ELR (cell line): ENCODE data around the gene AQP5.

Source experiments
- DNase-seq: peaks from one replicate; pipeline ENCODE4 v3.0.0-alpha.2; 2015; ENCODE audit warnings: low read depth

Gene AQP5

DNA sequence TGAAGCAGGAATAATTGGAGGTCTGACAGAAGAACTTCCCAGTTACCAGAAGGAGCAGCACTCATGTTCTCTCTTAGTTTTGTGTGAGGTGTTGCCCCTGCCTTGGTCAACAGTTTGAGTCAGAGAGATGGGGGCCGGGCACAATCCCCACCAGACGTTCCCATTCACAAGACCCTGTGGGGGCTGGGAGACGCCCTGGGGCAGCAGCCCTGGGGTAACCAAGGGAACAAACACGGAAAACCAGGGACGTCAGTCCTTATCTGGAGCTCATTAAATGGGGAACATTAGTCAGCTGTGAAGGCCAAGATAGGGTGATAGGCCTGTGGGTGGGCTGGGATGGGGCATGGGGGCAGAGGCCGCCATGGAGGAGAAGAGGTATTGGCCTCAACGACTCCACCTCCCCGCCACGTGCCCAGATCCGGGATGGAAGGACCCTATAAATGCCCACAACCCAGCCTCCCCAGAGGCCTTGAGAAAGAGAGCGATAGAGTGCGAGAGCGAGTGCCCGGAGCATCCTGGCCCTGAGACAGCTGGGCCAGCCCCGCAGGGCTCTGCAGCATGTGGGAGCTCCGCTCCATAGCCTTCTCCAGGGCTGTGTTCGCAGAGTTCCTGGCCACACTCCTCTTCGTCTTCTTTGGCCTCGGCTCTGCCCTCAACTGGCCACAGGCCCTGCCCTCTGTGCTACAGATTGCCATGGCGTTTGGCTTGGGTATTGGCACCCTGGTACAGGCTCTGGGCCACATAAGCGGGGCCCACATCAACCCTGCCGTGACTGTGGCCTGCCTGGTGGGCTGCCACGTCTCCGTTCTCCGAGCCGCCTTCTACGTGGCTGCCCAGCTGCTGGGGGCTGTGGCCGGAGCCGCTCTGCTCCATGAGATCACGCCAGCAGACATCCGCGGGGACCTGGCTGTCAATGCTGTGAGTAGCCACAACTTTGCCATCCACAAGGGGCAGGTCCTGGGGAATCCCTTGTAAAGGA lies 11.1 kb upstream of the AQP5 start, which contains the start of gene AQP2:
AQP2 (plus strand) TSS at position 465 of the 979 bp plus-strand sequence; CDS start at position 559, 94 bp downstream.
- DNase-seq, result no peak

DNA sequence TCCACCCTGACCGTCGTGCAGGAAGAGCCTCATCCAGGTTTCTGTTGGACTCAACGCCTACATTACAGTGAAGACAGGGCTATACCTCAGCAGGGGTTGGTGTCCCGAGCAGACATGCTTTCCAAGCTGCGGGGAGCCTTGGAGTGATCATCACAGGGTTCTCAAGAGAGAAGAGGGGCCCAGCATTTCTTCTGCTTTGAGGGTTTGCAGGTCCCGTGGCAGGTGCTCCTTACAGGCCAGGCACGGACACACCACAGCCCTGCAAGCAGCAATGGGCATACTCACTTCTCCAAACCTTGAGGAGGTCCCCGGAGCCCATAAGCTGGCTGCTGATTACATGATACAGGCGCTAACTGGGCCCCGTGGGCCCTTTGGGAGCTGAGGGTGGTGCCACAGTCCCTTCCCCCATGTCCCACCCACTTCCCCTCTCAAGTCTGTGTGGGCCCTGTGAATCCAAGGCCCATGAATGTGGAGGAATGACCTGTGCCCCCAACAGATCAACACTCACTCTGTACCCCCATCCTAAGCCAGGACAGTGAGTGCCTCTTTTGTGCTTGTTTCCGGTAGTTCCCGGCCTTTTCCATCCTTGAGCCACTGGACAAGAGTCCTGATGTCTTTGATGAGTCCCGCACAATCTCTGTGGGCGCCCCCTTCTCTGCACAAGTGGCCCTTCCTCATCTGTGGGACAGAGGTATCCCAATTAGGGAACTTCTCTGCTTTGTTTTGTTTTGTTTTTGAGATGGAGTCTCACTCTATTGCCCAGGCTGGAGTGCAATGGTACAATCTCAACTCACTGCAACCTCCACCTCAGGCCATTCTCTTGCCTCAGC lies 10.0 kb upstream of the AQP5 start:
- no peak for DNase-seq

DNA sequence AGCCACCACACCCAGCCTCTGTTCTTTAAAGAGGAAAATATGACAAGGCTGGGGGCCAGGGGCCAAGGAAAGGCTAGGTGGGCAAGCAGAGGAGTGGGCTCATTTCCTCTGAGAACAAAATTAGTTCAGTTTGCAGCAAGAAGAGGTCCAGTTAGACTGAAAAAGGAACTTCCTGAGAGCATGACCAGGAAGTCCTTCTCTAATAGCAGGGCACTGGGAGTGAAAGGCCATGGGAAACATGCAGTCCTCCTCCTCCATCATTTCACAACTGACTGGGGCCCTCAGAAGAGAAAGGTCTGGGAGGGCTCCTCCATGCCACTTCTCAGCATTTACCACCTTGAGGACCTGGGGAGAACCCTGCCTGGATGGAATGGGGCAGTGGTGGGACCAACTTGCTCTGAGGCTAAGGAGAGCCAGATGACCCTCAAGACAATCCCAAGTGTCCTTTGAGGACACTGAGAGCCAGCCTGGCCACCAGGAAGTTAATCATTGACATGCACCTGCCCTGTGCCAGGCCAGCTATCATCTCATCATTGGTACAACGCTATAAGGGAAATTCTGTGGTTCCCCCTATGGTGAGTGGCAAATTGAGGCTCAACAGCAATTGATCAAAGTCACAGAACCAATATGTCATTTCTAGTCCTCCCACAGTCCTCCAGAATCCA lies 9.1 kb upstream of the AQP5 start:
- DNase-seq, result no peak

DNA sequence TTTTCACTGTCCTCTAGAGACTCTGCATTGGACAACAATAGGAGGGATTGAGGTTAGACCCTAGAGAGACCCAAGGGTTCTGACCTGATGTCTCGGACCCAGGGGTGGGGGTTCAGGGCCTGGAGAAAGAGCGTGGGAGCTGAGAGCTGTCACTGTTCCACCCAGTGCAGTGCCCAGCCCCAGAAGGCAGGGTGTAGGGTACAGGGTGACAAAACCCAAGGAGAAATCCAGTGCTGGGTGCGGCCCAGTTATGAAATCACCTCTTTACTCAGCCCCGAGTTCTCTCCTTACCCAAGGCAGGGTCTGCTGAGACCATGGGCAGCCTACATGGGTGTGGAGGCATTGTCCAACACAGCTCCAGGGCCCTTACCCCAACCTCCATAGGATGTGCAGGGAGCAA lies 8.5 kb upstream of the AQP5 start:
- no peak for DNase-seq

DNA sequence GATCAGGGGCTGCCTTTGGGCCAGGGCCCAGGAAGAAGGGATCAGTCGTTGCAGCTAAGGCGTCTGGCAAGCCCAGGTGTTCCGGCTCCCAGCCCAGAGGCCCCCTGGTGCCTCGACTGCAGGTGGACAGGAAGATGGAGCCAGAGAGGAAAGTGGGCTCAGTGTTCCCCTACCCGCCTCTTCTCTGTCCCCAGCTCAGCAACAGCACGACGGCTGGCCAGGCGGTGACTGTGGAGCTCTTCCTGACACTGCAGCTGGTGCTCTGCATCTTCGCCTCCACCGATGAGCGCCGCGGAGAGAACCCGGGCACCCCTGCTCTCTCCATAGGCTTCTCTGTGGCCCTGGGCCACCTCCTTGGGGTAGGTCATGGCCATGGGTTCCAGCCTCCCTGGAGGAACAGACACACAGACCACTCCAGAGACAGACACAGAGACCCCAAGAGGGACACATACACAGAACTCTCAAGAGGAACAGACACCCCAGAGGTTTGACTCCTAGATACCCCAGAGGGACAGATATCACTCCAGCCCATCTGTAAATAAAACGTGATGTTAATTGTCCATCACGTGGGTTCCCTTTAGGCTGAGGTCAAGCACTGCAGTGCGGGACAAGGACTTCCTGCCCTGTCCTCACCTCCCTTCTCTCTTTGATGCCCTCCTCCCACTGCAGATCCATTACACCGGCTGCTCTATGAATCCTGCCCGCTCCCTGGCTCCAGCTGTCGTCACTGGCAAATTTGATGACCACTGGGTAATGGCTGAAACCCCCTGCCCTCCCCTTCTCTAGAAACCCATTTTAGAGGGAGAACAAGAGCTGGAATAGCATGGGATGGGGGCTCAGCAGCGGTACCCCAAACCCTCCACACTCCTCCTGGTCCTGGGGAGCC lies 7.5 kb upstream of the AQP5 start:
- no peak for DNase-seq

DNA sequence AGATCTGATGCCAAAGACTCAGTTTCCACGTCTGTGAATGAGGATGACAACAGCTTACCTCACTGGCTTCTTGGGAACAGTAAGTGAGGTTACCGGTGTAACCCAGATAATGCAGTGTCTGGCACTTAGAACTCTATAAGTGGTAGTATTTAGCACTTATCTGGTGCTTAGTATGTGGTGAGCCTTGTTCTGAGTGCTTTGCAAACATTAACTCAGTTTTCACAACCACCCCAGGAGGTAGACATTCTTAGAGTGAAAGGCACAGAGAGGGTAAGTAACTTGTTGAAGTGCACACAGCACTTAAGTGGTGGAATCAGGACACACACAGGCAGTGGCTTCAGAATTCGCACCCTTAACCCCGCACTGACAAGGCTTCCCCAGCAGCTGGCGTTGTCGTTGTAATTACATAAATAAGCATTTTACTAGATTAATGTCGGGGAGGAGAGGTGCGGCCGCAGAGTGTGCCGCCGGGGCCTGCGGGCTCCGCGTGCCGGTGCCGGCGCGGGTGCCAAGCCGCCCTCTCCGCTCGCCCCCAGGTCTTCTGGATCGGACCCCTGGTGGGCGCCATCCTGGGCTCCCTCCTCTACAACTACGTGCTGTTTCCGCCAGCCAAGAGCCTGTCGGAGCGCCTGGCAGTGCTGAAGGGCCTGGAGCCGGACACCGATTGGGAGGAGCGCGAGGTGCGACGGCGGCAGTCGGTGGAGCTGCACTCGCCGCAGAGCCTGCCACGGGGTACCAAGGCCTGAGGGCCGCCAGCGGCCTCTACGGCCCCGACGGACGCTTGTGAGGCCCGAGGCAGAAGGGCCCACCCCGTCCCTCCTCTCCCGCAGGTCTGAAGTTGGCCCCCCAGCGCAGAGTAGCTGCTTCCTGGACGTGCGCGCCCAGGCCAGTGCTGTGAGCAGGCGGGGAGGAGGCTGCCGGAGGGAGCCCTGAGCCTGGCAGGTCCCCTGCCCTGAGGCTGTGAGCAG lies 6.5 kb upstream of the AQP5 start:
- DNase-seq, result no peak

DNA sequence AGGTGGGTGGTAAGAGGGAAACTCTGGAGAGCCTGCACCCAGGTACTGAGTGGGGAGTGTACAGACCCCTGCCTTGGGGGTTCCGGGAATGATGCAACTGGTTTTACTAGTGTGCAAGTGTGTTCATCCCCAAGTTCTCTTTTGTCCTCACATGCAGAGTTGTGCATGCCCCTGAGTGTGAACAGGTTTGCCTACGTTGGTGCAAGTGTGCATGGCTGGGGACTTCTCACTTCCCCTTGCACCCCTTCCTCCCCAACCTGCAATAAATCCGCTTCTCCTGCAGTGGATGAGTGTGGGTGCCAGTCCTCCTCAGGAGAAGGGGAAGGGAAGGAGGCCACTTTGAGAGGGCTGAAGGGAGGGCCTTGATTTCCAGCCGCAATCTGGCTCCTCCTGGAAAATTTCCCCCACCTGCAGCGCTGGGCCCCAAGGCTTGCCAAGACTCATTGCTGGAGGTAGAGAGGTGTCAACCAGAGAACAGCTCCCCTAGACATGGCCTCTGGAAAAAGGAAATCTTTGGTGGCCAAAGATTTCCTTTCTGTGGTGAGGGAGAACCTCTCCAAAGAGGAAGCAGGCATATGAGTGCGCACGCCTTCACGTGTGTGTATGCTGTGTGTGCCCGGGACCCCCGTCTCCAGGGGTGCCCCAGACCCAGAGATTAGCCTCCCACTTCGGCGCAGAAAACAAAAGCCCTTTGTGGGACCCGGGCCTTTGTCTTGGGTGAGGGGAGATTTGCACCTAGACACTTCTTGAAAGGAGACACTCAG lies 5.6 kb upstream of the AQP5 start:
- no peak for DNase-seq

DNA sequence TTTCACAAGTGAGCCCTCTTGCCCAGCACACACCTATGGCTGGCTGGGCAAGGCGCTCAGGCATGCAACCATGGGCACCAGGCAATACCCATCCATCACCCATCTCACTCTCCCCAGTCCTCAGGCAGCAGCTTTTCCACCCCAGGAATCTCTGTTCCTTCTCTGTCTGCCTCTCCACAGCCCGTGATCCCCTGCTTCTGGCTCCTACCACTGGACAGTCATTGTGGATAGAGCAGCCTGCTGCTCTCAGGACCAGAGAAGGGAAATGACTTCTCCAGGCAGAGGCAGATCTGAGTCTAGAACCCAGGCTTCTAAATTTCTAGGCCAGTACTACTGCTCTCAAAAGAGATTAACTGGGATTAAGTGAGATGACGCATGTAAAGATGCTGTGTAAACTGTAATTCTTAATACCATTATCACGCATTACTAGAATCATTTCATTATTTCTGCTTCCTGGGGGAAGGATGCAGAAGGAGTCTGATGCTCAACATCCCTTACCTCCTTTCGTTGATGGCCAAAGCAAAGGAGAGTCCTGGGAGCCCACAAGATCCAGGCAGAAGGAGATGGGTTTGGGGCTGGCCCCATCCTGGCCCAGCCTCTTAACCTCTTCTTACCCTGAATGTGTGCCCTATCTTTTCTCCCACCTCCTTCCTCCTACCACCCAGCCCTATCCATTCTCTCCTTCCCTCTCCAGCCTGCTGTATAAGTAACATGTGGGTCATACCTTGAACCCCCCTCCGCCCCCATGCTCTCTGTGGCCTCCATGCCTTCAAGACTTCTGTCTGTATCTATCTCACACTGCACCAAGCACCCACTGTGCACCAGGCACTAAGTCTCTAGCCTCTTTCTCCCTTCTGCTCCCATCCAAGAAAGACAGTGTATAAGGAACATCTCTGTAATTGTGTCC lies 4.8 kb upstream of the AQP5 start:
- DNase-seq, result no peak

DNA sequence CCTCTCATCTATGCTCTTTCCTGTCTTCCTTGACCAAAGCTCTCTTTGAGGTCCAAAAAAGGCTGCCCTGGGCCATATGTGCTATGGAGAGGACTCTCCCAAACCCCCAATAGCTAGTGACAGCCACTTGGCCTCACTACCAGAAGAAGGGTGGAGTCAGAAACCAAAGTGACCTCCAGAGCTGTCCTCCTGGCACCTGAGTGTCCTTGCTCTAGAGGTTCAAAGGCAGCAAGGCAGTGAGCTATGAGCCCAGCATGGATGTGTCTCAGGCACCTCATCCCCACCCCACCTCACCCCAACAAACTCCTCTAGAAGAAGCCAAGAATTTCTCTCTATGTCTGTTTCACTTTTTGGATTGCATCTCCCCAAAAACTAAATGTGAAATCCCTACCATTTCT lies 4.1 kb upstream of the AQP5 start:
- DNase-seq, result no peak

DNA sequence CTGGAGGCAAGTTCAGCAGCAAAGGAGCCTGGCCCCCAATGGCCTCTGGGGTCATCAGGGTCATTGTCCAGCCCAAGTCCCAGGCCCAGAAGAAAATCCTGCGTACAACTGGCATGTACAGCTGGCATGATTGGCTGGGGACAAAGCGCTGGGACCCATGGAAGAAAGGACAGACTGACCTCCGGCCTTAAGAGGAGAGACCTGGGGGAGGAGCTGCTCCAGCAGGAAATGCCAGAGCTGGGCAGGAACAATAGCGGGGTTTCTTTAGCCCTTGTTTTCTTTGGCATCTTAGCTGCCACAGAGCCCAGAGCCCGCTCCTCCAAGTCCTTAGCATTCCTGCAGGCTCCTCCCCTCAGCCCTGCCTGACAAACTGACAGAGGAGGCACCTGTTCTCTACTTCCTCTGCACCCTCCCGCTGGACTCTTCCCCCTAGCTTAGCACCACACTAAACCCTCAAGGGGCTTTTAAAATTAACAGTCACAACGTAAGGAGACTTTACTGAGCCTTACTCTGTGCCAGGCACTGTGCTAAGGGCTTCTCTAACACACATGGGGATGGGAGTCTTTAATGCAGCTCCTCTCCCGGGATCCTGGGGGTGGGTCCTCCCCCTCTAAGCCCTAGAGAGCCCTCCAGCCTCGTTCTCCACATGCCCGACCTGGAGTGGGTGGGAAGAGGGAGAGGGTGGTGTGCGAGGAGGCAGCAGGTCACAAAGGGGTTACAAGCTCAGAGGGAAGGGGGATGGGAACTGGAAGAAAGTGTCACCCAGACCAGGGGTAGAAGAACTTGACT lies 1.8 kb upstream of the AQP5 start:
- peak; percentile 21 for DNase-seq

DNA sequence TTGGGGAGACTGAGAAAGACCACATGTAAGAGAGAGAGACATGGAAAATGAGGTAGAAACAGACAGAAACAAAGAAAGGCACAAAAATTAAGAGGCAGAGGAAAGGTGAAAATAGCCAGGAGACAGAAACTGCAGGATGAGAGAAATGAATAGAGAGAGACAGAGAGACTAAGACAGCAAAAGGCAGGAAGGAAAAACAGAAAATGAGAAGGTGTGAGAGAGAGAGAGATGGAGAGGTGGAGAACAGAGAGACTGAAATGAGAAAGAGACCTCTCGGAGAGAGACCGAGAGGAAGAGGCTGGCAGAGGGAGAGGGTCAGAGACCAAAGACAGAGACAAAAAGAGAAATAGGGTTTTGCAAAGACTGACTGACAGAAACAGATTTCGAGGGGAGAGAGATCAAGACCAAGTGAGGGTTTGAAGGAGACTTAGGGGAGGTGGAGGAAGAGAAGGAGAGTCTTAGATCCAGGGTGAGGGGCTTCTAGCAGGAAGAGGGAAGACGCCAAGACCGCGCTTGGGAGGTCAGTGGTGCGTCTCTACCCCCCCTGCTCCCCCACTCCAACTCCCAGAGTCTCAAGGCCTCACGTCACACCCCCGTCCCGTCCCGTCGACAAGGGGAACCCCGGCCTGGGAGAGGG lies 1.1 kb upstream of the AQP5 start:
- DNase-seq, result no peak

DNA sequence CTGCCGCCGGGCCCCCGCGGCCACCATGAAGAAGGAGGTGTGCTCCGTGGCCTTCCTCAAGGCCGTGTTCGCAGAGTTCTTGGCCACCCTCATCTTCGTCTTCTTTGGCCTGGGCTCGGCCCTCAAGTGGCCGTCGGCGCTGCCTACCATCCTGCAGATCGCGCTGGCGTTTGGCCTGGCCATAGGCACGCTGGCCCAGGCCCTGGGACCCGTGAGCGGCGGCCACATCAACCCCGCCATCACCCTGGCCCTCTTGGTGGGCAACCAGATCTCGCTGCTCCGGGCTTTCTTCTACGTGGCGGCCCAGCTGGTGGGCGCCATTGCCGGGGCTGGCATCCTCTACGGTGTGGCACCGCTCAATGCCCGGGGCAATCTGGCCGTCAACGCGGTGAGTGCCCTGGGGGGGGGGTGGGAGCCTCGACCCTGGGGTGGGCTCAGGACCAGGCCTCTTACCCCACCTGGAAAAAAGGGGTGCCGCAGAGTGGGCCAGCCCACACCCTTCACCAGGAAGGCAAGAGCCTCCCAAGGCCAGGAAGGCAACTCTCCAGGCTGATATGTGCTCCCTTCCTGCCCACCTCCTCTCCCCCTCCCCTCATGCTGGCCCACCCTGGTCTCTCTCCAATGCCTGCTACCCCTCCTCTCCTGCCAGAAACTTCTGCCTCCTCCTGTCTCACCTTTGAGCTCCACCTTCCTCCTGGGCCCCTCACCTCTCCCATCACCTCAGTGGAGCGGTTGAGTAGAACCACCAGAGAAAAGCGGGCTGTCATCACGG lies 507 bp downstream of the AQP5 start:
- no peak for DNase-seq

DNA sequence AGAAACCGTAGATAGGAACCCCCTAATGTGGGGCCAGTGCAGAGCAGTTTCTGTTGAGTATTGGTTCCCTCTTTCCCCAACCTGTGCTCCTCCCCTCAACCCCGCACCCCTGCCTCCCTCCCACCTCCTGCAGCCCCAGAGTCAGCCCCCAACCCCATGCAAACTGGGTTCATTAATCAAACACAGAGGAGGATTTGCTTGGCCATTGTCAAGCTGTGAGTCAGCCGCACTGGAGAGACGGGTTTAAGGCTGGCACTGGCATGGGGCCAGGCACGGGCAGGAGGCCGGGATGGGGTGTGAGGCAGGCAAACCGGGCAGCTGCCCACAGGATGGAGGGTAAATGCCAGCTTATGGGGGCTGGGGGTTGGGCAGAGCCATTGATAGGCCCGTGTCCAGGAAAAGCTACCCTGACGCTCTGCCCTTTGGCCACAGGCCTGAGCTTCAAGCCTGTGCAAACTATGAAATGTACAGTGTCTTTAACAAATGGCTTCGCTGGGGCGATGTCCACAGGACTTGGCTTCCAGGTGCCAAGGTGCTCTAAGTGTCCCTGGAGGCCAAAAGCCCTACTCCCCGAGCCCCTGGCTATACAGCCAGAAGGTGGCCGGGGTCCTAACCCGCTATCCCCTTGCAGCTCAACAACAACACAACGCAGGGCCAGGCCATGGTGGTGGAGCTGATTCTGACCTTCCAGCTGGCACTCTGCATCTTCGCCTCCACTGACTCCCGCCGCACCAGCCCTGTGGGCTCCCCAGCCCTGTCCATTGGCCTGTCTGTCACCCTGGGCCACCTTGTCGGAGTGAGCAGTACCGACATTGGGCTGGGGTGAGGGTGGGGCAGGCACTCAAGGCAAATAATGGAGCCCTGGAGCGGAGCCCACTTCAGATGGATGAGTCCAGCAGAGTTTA lies 1.4 kb downstream of the AQP5 start:
- no peak for DNase-seq

DNA sequence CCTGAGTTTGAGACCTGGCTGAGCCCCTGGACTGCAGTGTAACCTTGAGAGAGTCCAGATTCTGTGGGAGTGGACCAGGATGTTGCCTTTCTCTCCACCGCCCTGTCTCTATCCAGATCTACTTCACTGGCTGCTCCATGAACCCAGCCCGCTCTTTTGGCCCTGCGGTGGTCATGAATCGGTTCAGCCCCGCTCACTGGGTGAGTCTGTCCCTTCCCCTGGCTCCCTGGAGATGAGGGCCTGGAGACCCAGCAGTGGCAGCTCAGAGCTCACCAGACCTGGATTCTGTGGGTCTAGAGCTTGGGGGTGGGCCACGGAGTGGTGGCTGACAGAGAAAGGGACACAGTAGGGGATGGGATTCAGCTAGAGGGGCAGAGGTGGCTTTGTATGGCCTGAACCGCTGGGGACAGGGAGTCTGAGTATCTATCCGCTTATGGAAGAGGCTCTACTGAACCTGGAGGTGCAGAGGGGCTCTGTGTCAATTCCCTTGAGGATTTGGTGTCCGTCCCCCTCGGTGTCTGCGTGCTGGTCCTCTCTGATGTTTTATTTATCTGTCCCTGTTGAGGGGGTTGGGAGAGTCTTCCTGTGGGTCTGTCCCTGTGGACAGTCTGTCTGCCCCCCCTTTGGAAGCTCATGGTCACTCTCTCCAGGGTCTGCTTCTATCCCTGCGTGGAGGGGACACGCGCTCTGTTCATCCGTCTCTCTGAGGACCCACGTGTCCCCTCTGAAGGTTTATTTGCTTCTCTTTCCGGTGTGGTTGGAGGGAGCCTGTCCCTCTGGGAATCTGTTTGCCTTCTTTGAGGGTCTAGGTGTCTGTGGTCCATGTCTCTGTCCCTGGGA lies 2.5 kb downstream of the AQP5 start:
- no peak for DNase-seq
